GM23338 (cell line): ENCODE data around the gene BCAS3.

Source experiments
- EZH2 ChIP-seq: fragments of 200-600 bp; sonication (generic); IDR thresholded peaks from one replicate; pipeline ENCODE4 v1.8.0; 2017; ENCODE audit warnings: antibody characterized with exemption, mild to moderate bottlenecking, low read depth; ENCODE audit not compliant: unreplicated experiment
- EZH2phosphoT487 ChIP-seq: fragments of 200-600 bp; sonication (generic); IDR thresholded peaks from one replicate; pipeline ENCODE4 v1.8.1; 2018; ENCODE audit warnings: antibody characterized with exemption; ENCODE audit not compliant: unreplicated experiment
- POLR2AphosphoS5 ChIP-seq: IDR thresholded peaks from 2 replicates; pipeline ENCODE4 v1.6.1; 2016; ENCODE audit warnings: antibody characterized with exemption, low read depth
- STAT1 ChIP-seq: IDR thresholded peaks from one replicate; pipeline ENCODE4 v1.6.1; 2016; ENCODE audit warnings: antibody characterized with exemption; ENCODE audit not compliant: unreplicated experiment
- TF ChIP-seq, protein P1 (sequence below), 2 experiments: fragments of 200-600 bp in 1 of 2; sonication (generic) in 1 of 2; conservative IDR thresholded peaks; 2 replicates each; pipeline versions ENCODE4 v1.5.1 to v1.6.1; 2016 to 2017; ENCODE audit warnings: antibody characterized with exemption in 2 of 2, low read depth in 2 of 2, mild to moderate bottlenecking in 2 of 2, moderate library complexity in 1 of 2
- TF ChIP-seq, protein P2 (sequence below): IDR thresholded peaks from one replicate; pipeline ENCODE4 v1.6.1; 2018; ENCODE audit warnings: antibody characterized with exemption; ENCODE audit not compliant: unreplicated experiment

DNA sequence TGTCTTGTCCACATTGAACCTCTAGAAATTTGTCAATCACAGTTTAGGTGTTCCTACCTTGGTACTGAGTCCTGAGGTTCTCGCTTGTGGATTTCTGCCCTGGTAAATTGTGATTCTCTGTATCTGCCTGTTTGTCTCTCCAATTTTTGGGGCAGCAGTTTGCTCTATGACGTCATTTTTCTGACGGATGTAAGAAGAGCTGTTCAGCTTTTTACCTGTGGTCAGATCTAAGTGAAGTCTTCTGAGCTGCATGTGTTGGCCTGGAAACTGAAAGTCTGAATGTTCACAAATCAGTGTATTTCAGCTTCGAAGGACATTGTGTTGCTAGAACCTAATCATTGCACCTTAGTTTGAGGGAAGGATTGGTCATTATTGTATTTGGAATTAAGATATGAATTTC is 63.4 kb downstream of the BCAS3 start:
- TF ChIP-seq POLR2AphosphoS5, result no peak
- TF ChIP-seq, protein P1, sequence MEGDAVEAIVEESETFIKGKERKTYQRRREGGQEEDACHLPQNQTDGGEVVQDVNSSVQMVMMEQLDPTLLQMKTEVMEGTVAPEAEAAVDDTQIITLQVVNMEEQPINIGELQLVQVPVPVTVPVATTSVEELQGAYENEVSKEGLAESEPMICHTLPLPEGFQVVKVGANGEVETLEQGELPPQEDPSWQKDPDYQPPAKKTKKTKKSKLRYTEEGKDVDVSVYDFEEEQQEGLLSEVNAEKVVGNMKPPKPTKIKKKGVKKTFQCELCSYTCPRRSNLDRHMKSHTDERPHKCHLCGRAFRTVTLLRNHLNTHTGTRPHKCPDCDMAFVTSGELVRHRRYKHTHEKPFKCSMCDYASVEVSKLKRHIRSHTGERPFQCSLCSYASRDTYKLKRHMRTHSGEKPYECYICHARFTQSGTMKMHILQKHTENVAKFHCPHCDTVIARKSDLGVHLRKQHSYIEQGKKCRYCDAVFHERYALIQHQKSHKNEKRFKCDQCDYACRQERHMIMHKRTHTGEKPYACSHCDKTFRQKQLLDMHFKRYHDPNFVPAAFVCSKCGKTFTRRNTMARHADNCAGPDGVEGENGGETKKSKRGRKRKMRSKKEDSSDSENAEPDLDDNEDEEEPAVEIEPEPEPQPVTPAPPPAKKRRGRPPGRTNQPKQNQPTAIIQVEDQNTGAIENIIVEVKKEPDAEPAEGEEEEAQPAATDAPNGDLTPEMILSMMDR (conservative IDR thresholded peaks at IDR 0.05; ENCODE audit: low read depth in 2 of 2), result no peak
- TF ChIP-seq, protein P2, sequence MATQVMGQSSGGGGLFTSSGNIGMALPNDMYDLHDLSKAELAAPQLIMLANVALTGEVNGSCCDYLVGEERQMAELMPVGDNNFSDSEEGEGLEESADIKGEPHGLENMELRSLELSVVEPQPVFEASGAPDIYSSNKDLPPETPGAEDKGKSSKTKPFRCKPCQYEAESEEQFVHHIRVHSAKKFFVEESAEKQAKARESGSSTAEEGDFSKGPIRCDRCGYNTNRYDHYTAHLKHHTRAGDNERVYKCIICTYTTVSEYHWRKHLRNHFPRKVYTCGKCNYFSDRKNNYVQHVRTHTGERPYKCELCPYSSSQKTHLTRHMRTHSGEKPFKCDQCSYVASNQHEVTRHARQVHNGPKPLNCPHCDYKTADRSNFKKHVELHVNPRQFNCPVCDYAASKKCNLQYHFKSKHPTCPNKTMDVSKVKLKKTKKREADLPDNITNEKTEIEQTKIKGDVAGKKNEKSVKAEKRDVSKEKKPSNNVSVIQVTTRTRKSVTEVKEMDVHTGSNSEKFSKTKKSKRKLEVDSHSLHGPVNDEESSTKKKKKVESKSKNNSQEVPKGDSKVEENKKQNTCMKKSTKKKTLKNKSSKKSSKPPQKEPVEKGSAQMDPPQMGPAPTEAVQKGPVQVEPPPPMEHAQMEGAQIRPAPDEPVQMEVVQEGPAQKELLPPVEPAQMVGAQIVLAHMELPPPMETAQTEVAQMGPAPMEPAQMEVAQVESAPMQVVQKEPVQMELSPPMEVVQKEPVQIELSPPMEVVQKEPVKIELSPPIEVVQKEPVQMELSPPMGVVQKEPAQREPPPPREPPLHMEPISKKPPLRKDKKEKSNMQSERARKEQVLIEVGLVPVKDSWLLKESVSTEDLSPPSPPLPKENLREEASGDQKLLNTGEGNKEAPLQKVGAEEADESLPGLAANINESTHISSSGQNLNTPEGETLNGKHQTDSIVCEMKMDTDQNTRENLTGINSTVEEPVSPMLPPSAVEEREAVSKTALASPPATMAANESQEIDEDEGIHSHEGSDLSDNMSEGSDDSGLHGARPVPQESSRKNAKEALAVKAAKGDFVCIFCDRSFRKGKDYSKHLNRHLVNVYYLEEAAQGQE, result no peak
- TF ChIP-seq EZH2phosphoT487, result no peak
- TF ChIP-seq EZH2, result no peak
- TF ChIP-seq STAT1, result no peak
